Calu3 (cell line): Measurements from ENCODE around the gene SLF2. TPM values are rescaled to one million over a fixed set of nuclear protein-coding genes. Genes with fewer than 3 reads are reported as not detected.
"Not testable (repeated sequence)": the region's sequence is repeated elsewhere in the genome, so short reads cannot be mapped to it uniquely, and the experiment has no call there.

Experiments
- BruUV-seq: library from RNA; stranded (reverse); fragments of 400-500 nt; replicated peaks from 2 replicates; lab custom pipeline; 2021; lab: Mats Ljungman, UMichigan
- CTCF ChIA-PET: fragments of 300-600 bp; sonication (Branson Sonifier 250); formaldehyde crosslinking; loops from one replicate; lab custom pipeline; 2022; ENCODE audit warnings: antibody characterized with exemption; lab: Charles Lee
- DNase-seq: peaks from one replicate; pipeline ENCODE4 v3.0.0; 2022
- H3K27ac Mint-ChIP-seq: one replicate; pipeline ENCODE4 v1.8.0; 2022; ENCODE audit warnings: mixed read lengths; ENCODE audit not compliant: unreplicated experiment
- H3K27me3 Mint-ChIP-seq: one replicate; pipeline ENCODE4 v1.8.0; 2022; ENCODE audit warnings: mixed read lengths; ENCODE audit not compliant: unreplicated experiment
- H3K36me3 Mint-ChIP-seq: one replicate; pipeline ENCODE4 v1.8.0; 2022; ENCODE audit warnings: mild to moderate bottlenecking, moderate library complexity, mixed read lengths; ENCODE audit not compliant: insufficient read depth, unreplicated experiment
- H3K4me1 Mint-ChIP-seq: one replicate; pipeline ENCODE4 v1.8.0; 2022; ENCODE audit warnings: mild to moderate bottlenecking, low read depth, mixed read lengths; ENCODE audit not compliant: unreplicated experiment
- H3K4me3 Mint-ChIP-seq: one replicate; pipeline ENCODE4 v1.8.0; 2022; ENCODE audit warnings: mild to moderate bottlenecking, low read depth, moderate library complexity, mixed read lengths; ENCODE audit not compliant: unreplicated experiment
- H3K9me3 Mint-ChIP-seq: one replicate; pipeline ENCODE4 v1.8.0; 2022; ENCODE audit warnings: low read depth, mixed read lengths; ENCODE audit not compliant: unreplicated experiment
- intact Hi-C: fragments of 100-400 bp; cut with micrococcal nuclease; formaldehyde crosslinking; loops from one replicate; pipeline ENCODE4 v1.10.0; 2022; ENCODE audit not compliant: unreplicated experiment
- total RNA-seq: library from RNA; stranded (reverse); gene quantifications from 2 replicates; pipeline ENCODE4 v1.2.3, GENCODE V29; 2022
- TF ChIP-seq, protein P1 (sequence below): fragments of 200-600 bp; IDR thresholded peaks from one replicate; pipeline ENCODE4 v1.8.0; 2022; ENCODE audit warnings: antibody characterized with exemption; ENCODE audit not compliant: unreplicated experiment

SLF2 gene
- total RNA-seq, 1 experiment from 2014 or later = 18.3 TPM

DNA sequence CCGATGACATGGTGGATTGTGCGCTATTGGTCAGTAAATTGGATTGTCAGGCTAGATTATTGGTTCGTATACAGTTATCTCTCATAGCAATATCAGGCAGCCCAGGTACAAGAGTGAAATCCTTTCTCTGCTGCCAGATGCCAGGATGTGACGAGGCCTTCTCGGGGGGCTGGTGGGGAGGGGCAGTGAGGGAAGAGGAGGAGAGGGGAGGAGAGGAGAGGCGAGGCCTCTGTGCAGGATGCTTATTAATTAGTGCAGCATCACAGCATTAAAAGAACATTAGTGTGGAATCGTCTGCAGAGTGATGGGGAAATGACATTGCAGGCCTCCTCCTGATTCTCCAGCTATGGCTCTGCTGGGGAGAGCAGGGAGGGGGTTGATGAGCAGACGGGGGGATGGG is 30.5 kb upstream of the SLF2 start:
- H3K4me3 Mint-ChIP-seq = no peak overlapping the region
- DNase-seq = no peak
- H3K36me3 Mint-ChIP-seq = no peaks in the 10 kb centered on the region
- BruUV-seq = no TSS peak
- H3K27ac Mint-ChIP-seq = no peak overlapping the region
- CTCF ChIA-PET = no interaction called here
- H3K27me3 Mint-ChIP-seq = peaks cover 42% of the 10 kb centered on the region
- intact Hi-C loops = no loop called here
- TF ChIP-seq, protein P1, sequence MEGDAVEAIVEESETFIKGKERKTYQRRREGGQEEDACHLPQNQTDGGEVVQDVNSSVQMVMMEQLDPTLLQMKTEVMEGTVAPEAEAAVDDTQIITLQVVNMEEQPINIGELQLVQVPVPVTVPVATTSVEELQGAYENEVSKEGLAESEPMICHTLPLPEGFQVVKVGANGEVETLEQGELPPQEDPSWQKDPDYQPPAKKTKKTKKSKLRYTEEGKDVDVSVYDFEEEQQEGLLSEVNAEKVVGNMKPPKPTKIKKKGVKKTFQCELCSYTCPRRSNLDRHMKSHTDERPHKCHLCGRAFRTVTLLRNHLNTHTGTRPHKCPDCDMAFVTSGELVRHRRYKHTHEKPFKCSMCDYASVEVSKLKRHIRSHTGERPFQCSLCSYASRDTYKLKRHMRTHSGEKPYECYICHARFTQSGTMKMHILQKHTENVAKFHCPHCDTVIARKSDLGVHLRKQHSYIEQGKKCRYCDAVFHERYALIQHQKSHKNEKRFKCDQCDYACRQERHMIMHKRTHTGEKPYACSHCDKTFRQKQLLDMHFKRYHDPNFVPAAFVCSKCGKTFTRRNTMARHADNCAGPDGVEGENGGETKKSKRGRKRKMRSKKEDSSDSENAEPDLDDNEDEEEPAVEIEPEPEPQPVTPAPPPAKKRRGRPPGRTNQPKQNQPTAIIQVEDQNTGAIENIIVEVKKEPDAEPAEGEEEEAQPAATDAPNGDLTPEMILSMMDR = no peak
- H3K9me3 Mint-ChIP-seq = no peaks in the 10 kb centered on the region
- peaks cover 3% of the 10 kb centered on the region for H3K4me1 Mint-ChIP-seq

DNA sequence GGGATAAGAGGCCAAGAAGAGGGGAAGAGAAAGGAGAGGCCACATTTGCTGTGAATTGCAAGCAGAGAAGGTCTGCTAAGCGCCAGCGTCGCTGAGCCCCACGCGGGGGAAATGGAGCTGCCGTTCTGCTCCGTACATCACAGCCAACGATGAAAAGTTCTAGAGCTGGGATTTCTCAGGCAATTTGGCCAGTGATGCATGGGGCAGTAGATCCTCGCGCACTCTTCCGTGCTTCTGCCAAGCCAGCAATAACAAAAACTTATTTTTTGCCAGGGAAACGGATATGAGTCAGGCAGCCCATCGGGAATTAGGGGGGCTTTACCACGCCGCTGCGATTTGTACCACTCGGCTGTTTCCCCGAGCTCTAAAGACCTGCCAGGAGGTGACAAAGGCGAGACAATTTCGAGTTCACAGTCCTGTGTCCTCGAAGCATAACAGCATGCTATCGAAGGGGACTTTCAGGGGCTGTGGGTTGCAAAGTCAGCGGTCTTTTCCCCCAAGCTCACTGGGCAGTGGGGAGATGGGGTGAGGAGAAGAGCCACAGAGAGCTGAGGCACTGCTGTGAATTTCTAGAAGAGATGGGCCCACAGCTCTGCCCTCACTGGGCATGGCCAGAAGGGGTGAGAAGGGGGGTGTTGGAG is 30.0 kb upstream of the SLF2 start:
- intact Hi-C loops = no loop called here
- DNase-seq = no peak
- no peaks in the 10 kb centered on the region for H3K9me3 Mint-ChIP-seq
- H3K36me3 Mint-ChIP-seq = no peaks in the 10 kb centered on the region
- CTCF ChIA-PET = no interaction called here
- H3K4me3 Mint-ChIP-seq = no peak overlapping the region
- H3K27ac Mint-ChIP-seq = no peak overlapping the region
- TF ChIP-seq, protein P1 = no peak
- no peaks in the 10 kb centered on the region for H3K4me1 Mint-ChIP-seq
- peaks cover 42% of the 10 kb centered on the region for H3K27me3 Mint-ChIP-seq
- BruUV-seq = no TSS peak

DNA sequence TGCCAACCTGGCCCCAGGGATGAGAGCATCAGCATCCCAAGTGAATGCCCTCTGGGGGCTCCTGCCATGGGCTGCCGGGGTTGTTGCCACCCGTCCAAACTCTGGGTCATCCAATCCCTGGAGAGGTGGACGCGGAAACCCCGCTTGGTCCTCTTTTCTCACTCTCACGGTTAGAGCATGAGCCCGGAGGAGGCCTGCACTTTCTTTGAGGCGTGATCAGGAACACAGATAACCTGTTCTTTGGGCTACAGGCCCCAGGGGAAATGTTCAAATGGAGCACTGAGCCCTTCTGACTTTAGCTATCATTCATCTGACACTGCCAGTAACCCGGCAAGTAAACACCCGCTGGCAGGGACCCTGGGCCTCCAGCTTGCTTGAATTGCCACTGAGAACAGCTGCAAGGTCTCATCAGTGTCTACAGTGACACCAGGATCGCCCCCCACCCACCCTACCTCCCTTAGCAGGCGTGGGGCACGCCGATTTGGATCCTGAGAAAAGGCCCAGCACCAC is 29.4 kb upstream of the SLF2 start:
- CTCF ChIA-PET = no interaction called here
- intact Hi-C loops = no loop called here
- peaks cover 42% of the 10 kb centered on the region for H3K27me3 Mint-ChIP-seq
- no peak for DNase-seq
- no peak overlapping the region for H3K27ac Mint-ChIP-seq
- H3K36me3 Mint-ChIP-seq = no peaks in the 10 kb centered on the region
- no peaks in the 10 kb centered on the region for H3K4me1 Mint-ChIP-seq
- no peak overlapping the region for H3K4me3 Mint-ChIP-seq
- H3K9me3 Mint-ChIP-seq = no peaks in the 10 kb centered on the region
- TF ChIP-seq, protein P1 = no peak
- BruUV-seq = no TSS peak

DNA sequence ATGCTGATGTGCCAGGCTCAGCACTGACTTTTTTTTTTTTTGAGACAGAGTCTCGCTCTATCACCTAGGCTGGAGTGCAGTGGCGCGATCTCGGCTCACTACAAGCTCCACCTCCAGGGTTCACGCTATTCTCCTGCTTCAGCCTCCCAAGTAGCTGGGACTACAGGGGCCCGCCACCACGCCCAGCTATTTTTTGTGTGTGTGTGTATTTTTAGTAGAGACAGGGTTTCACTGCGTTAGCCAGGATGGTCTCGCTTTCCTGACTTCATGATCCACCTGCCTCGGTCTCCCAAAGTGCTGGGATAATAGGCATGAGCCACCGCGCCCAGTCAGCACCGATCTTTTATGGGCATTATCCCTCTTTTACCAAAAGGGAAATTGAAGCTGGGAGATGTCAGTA is 27.2 kb upstream of the SLF2 start:
- H3K27me3 Mint-ChIP-seq = peaks cover 65% of the 10 kb centered on the region
- CTCF ChIA-PET, DNase-seq, H3K4me1 Mint-ChIP-seq, BruUV-seq, intact Hi-C loops, H3K9me3 Mint-ChIP-seq, H3K36me3 Mint-ChIP-seq, H3K27ac Mint-ChIP-seq, H3K4me3 Mint-ChIP-seq: not testable (repeated sequence)

DNA sequence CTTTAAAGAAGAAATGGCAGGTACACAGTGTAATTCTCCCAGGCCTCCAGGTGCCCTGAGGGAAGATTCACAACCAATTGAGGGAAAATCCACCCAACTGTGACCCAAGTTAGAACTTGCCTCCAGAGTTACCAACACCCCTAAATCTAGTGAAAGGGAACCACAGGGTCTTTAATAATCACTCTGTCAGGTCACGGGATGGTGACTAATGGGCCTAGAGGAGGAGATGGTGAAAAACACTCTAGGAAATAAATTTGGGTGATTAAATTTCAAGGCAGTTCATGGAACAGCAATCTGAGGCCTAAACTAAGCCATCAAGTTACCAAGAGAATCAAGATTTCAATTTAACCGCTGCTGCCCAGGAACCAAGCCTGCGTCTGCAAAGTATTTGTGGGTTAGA is 26.7 kb upstream of the SLF2 start:
- H3K4me3 Mint-ChIP-seq = no peak overlapping the region
- intact Hi-C loops = no loop called here
- no TSS peak for BruUV-seq

More for the DNA sequence above, 26.7 kb upstream of the SLF2 start:
- peaks cover 68% of the 10 kb centered on the region for H3K27me3 Mint-ChIP-seq
- DNase-seq = no peak
- H3K9me3 Mint-ChIP-seq = no peaks in the 10 kb centered on the region
- H3K36me3 Mint-ChIP-seq = no peaks in the 10 kb centered on the region
- CTCF ChIA-PET = no interaction called here
- H3K4me1 Mint-ChIP-seq = no peaks in the 10 kb centered on the region
- TF ChIP-seq, protein P1 = no peak
- H3K27ac Mint-ChIP-seq = no peak overlapping the region
